Activated B cell treated with CpG ODN at 0.5 μM for 24 hours (primary cell): ENCODE measurements around the gene REV3L. TPM values are rescaled to one million over a fixed set of nuclear protein-coding genes. Genes with fewer than 3 reads are reported as not detected.
A peak's percentile ranks its signal among the peaks of the same experiment; 100 is the strongest.

Experiments used
- ATAC-seq: fragments of 200-7000 bp; cut with Tn5 transposase; one replicate; pipeline ENCODE4 v1.10.0; 2021; ENCODE audit warnings: low read depth, mild to moderate bottlenecking, moderate library complexity
- CTCF ChIA-PET: fragments of 350-600 bp; sonication (Branson Sonifier 250); formaldehyde crosslinking; loops from one replicate; lab custom pipeline; 2021; ENCODE audit warnings: antibody characterized with exemption; lab: Charles Lee
- POLR2A ChIA-PET: fragments of 350-600 bp; sonication (Branson Sonifier 250); formaldehyde crosslinking; loops from one replicate; lab custom pipeline; 2021; ENCODE audit warnings: antibody characterized with exemption; lab: Charles Lee
- DNase-seq: peaks from one replicate; pipeline ENCODE4 v3.0.0; 2022
- H3K27ac Mint-ChIP-seq: one replicate; pipeline ENCODE4 v1.8.0; 2020; ENCODE audit warnings: mixed read lengths
- H3K27me3 Mint-ChIP-seq: one replicate; pipeline ENCODE4 v1.8.0; 2021; ENCODE audit warnings: mixed read lengths
- H3K36me3 Mint-ChIP-seq: one replicate; pipeline ENCODE4 v1.8.0; 2021; ENCODE audit warnings: low read depth, mixed read lengths
- H3K4me1 Mint-ChIP-seq: one replicate; pipeline ENCODE4 v1.8.0; 2021; ENCODE audit warnings: mixed read lengths
- H3K4me3 Mint-ChIP-seq: one replicate; pipeline ENCODE4 v1.8.0; 2020; ENCODE audit warnings: mild to moderate bottlenecking, mixed read lengths
- H3K9me3 Mint-ChIP-seq: one replicate; pipeline ENCODE4 v1.8.0; 2020; ENCODE audit warnings: mixed read lengths
- CTCF ChIP-seq: fragments of 200-600 bp; IDR thresholded peaks from one replicate; pipeline ENCODE4 v1.8.0; 2022; ENCODE audit warnings: antibody characterized with exemption, mild to moderate bottlenecking
- intact Hi-C: fragments of 100-400 bp; cut with micrococcal nuclease; formaldehyde crosslinking; loops from one replicate; pipeline ENCODE4 v1.15.1; 2024
- total RNA-seq: library from RNA; stranded (reverse); gene quantifications from 2 replicates; pipeline ENCODE4 v1.2.3, GENCODE V29; 2022

REV3L gene
- total RNA-seq, 1 donor from 2014 or later: 20.0 TPM

- ATAC-seq (no peak), DNase-seq (no peak)
- Mint-ChIP-seq H3K4me3 (no peak overlapping the region), H3K4me1 (peaks cover 14% of the 10 kb centered on the region), H3K27ac (peak overlapping the region; percentile 10), H3K27me3 (no peaks in the 10 kb centered on the region), H3K9me3 (peaks cover 3% of the 10 kb centered on the region), H3K36me3 (peaks cover 57% of the 10 kb centered on the region)
- POLR2A ChIA-PET: no interaction called here
- no peak for TF ChIP-seq CTCF
- intact Hi-C loops: loop anchor here (2.0 to 10.0 kb wide), 2 partner anchors 45 to 1945 kb away; partner anchors contain the start of gene MICAL1
- CTCF ChIA-PET: no interaction called here
Measured at GRCh38 chr6:111399626-111400025, 83.4 kb downstream of the REV3L start.

- H3K36me3 Mint-ChIP-seq: peaks cover 47% of the 10 kb centered on the region
- no peak for ATAC-seq
- no peaks in the 10 kb centered on the region for H3K27me3 Mint-ChIP-seq
- no peak for TF ChIP-seq CTCF
- intact Hi-C loops: loop anchor here (2.0 kb wide), 1 partner anchor 18 kb away; no protein-coding TSS in a partner anchor
- no peak overlapping the region for H3K4me3 Mint-ChIP-seq
- POLR2A ChIA-PET: no interaction called here
- peaks cover 3% of the 10 kb centered on the region for H3K4me1 Mint-ChIP-seq
- no peak for DNase-seq
- no peaks in the 10 kb centered on the region for H3K9me3 Mint-ChIP-seq
- no peak overlapping the region for H3K27ac Mint-ChIP-seq
- CTCF ChIA-PET: interaction anchor here (0.7 to 1.3 kb wide), 2 partner anchors 90 to 130 kb away, joined by 3 to 6 read pairs; a partner anchor contains a TSS
Measured at GRCh38 chr6:111388681-111389080, 94.3 kb downstream of the REV3L start.

- TF ChIP-seq CTCF: no peak
- Mint-ChIP-seq H3K4me3 (no peak overlapping the region), H3K27ac (no peak overlapping the region), H3K4me1 (no peaks in the 10 kb centered on the region), H3K27me3 (no peaks in the 10 kb centered on the region), H3K9me3 (no peaks in the 10 kb centered on the region), H3K36me3 (peaks cover 65% of the 10 kb centered on the region)
- POLR2A ChIA-PET: no interaction called here
- ATAC-seq: no peak
- CTCF ChIA-PET: no interaction called here
- no peak for DNase-seq
- intact Hi-C loops: no loop called here
Measured at GRCh38 chr6:111382476-111383294, 100.3 kb downstream of the REV3L start.

GRCh38 chr6:111381728-111382127 lies 101.3 kb downstream of the REV3L start:
- CTCF ChIA-PET: no interaction called here
- intact Hi-C loops: no loop called here
- no peak overlapping the region for H3K4me3 Mint-ChIP-seq
- no peaks in the 10 kb centered on the region for H3K4me1 Mint-ChIP-seq
- ATAC-seq: no peak
- H3K9me3 Mint-ChIP-seq: no peaks in the 10 kb centered on the region
- POLR2A ChIA-PET: no interaction called here
- DNase-seq: no peak
- no peaks in the 10 kb centered on the region for H3K27me3 Mint-ChIP-seq
- TF ChIP-seq CTCF: no peak
- no peak overlapping the region for H3K27ac Mint-ChIP-seq
- peaks cover 64% of the 10 kb centered on the region for H3K36me3 Mint-ChIP-seq

GRCh38 chr6:111381123-111381522 lies 101.9 kb downstream of the REV3L start:
- Mint-ChIP-seq H3K9me3 (no peaks in the 10 kb centered on the region), H3K4me1 (no peaks in the 10 kb centered on the region), H3K27me3 (no peaks in the 10 kb centered on the region), H3K4me3 (no peak overlapping the region), H3K36me3 (peaks cover 66% of the 10 kb centered on the region), H3K27ac (no peak overlapping the region)
- DNase-seq (no peak), ATAC-seq (no peak)
- TF ChIP-seq CTCF: no peak
- intact Hi-C loops: no loop called here
- ChIA-PET CTCF (no interaction called here), POLR2A (no interaction called here)
